Activated naive CD4-positive, alpha-beta T cell treated with anti-CD3 and anti-CD28 coated beads, Interleukin-2, amount 50 U/mL, for 24 hours (primary cell): ENCODE results near the gene SNX14.

Source experiments
- H3K27ac Mint-ChIP-seq: one replicate; pipeline ENCODE4 v1.8.0; 2021; ENCODE audit warnings: mild to moderate bottlenecking, mixed read lengths
- H3K27me3 Mint-ChIP-seq: one replicate; pipeline ENCODE4 v1.8.0; 2021; ENCODE audit warnings: mixed read lengths
- H3K36me3 Mint-ChIP-seq: one replicate; pipeline ENCODE4 v1.8.0; 2021; ENCODE audit warnings: mixed read lengths
- H3K4me1 Mint-ChIP-seq: one replicate; pipeline ENCODE4 v1.8.0; 2021; ENCODE audit warnings: mixed read lengths
- H3K4me3 Mint-ChIP-seq: one replicate; pipeline ENCODE4 v1.8.0; 2021; ENCODE audit warnings: mild to moderate bottlenecking, mixed read lengths
- H3K9me3 Mint-ChIP-seq: one replicate; pipeline ENCODE4 v1.8.0; 2021; ENCODE audit warnings: mixed read lengths

Gene SNX14

DNA sequence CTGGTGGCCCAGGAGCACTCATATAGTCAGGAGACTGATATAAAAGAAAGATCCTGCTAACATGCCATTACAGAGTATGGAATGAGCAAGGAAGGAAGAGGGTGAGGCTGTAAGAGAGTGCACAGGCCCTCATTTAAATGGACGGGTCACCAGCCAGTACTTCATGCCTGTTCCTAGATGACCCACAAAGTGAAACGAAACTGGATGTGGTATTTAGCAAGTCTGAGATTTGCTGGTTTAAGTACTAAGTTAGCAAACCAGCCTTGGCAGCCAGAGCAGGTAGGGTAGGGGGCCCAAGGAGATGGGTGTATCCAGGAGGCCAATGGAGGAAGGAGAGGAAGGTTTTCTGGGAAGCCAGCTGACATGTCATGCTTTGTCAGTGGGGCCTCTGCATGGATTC is 127.9 kb downstream of the SNX14 start:
- Mint-ChIP-seq H3K9me3 (no peaks in the 10 kb centered on the region), H3K36me3 (no peaks in the 10 kb centered on the region), H3K27me3 (peaks cover 5% of the 10 kb centered on the region), H3K4me3 (peak overlapping the region; percentile 49), H3K27ac (peak overlapping the region; percentile 79), H3K4me1 (peaks cover 43% of the 10 kb centered on the region)

DNA sequence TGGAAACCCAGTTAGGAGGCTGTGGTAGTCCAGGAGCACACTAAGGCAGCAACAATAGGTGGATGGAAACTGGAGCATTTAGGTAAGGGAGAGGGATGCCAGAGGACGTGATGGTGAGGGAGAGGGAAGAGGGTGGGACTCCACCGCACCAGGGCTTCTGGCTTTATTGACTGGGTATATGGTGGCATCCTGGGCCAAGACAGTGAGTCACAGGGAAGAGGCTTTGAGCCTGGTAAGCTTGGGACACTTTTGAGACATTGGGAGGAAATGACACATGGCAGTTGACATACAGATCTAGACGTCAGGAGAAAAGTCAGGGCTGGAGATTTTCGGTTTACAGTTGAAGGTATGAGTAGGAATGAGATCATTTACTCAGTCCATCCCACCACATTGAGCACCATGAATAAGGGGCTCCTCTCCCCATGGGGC is 128.9 kb downstream of the SNX14 start:
- Mint-ChIP-seq H3K27ac (peak overlapping the region; percentile 79), H3K27me3 (peaks cover 5% of the 10 kb centered on the region), H3K4me3 (peak overlapping the region; percentile 31), H3K36me3 (no peaks in the 10 kb centered on the region), H3K4me1 (peaks cover 47% of the 10 kb centered on the region), H3K9me3 (no peaks in the 10 kb centered on the region)

GRCh38 chr6:85464260-85464644 is 129.4 kb downstream of the SNX14 start:
- peak overlapping the region; percentile 31 for H3K4me3 Mint-ChIP-seq
- H3K9me3 Mint-ChIP-seq = no peaks in the 10 kb centered on the region
- peak overlapping the region; percentile 79 for H3K27ac Mint-ChIP-seq
- no peaks in the 10 kb centered on the region for H3K36me3 Mint-ChIP-seq
- H3K4me1 Mint-ChIP-seq = peaks cover 50% of the 10 kb centered on the region
- H3K27me3 Mint-ChIP-seq = peaks cover 5% of the 10 kb centered on the region

- H3K9me3 Mint-ChIP-seq = no peaks in the 10 kb centered on the region
- H3K4me3 Mint-ChIP-seq = peak overlapping the region; percentile 31
Observed at GRCh38 chr6:85463621-85464259, 129.9 kb downstream of the SNX14 start.

GRCh38 chr6:85462673-85463072 is 131.0 kb downstream of the SNX14 start:
- peak overlapping the region; percentile 34 for H3K4me3 Mint-ChIP-seq
- peak overlapping the region; percentile 36 for H3K27ac Mint-ChIP-seq
- peaks cover 55% of the 10 kb centered on the region for H3K4me1 Mint-ChIP-seq
- H3K27me3 Mint-ChIP-seq = peaks cover 7% of the 10 kb centered on the region
- H3K36me3 Mint-ChIP-seq = no peaks in the 10 kb centered on the region
- no peaks in the 10 kb centered on the region for H3K9me3 Mint-ChIP-seq

More at GRCh38 chr6:85463621-85464259, 129.9 kb downstream of the SNX14 start:
- no peaks in the 10 kb centered on the region for H3K36me3 Mint-ChIP-seq
- peaks cover 55% of the 10 kb centered on the region for H3K4me1 Mint-ChIP-seq
- peak overlapping the region; percentile 79 for H3K27ac Mint-ChIP-seq
- peaks cover 5% of the 10 kb centered on the region for H3K27me3 Mint-ChIP-seq

DNA sequence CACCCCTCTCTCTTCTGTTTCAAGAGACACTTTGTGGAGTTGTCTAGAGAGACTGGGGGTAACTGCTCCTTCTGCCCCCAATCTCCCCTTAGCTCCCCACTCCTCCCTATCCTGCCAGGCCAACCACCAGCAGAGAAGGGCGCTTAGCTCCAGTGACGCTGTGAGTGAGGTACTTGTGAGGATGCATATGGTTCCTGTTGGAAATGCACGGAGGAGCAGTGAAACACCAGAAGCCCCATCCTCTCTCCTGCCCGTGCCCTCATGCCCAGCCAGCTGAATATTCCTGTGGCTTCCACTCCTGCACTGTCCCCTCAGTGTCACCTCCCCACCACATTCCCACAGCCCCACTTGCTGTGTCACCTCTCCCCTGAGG is 131.9 kb downstream of the SNX14 start:
- Mint-ChIP-seq H3K36me3 (no peaks in the 10 kb centered on the region), H3K27me3 (peaks cover 7% of the 10 kb centered on the region), H3K4me1 (peaks cover 59% of the 10 kb centered on the region), H3K9me3 (no peaks in the 10 kb centered on the region), H3K4me3 (no peak overlapping the region), H3K27ac (peak overlapping the region; percentile 86)

DNA sequence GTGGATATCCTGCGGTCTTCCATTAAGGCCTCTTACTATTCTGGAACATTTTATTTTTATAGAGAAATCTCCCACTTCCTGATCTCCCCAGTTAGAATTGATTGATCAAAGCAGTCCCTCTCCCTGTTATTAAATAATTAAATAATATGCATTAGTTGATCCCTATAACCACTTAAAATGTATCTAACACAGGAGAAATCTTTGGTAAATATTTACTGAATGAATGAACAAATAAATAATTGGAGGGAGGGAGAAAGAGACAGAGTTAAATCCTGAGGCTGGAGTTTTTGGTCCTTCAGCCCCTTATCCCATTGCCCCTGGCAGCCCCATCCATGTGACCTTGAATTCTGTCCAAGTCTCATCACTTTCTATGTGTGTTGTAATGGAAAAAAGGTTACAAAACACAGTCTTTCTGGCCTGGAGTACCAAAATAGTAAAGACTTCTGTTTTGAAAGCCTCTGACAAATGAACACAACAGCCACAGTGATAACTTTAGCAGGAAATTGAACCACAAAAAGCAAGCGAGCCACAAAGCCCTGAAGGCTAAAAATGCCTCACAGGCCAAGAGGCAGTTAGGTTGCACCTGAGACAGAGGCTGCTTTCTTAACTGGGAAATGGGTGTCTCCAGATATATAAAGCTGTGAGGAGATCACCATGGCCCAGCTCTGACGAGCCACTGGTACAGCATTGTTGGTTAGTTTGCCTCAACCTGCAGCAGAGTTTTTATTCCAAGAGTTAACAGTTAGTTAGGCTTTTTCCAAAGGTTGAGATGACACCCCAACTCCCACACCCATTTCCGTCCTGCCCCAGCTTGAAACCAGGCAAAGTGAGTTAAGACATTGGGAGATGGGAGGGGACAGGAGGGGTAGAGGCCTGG is 132.5 kb downstream of the SNX14 start:
- peaks cover 12% of the 10 kb centered on the region for H3K27me3 Mint-ChIP-seq
- no peaks in the 10 kb centered on the region for H3K9me3 Mint-ChIP-seq
- peak overlapping the region; percentile 19 for H3K27ac Mint-ChIP-seq
- H3K4me1 Mint-ChIP-seq = peaks cover 64% of the 10 kb centered on the region
- no peaks in the 10 kb centered on the region for H3K36me3 Mint-ChIP-seq
- no peak overlapping the region for H3K4me3 Mint-ChIP-seq

DNA sequence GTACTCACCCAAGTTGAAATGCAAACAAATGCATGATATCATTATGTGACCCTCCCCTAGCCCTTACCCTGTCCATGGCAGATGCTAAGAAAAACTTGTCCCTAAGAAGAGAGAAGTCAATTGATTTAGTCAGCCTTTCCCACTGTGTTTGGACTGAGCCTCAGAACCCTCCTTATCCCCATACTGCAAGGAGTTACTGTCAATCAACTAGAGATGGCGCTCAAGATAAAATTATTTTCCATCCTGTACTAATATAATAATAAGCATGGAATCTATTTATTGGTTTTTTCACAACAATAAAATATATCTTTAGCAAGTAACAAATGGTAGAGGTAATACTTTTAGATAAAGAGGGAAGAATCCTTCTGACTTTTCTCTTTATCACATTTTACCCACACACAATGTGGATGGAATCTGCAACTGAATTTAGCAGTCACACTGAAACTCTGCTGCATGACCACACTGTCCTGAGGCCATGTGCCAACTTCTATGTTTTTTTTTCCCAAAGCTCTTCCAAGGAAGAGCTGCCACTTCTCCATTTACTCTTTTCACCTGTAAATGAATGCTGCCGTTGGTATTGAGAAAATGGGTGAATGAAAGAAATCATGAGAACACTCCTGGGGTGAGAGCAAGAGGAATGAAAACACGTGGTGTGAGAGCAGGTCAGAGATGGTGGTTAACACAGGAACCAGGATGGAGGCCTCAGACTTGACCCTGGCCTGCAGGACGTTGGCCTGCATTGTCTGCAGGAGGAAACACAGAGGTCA is 133.3 kb downstream of the SNX14 start:
- H3K36me3 Mint-ChIP-seq = no peaks in the 10 kb centered on the region
- H3K4me1 Mint-ChIP-seq = peaks cover 60% of the 10 kb centered on the region
- H3K27ac Mint-ChIP-seq = peak overlapping the region; percentile 19
- no peaks in the 10 kb centered on the region for H3K9me3 Mint-ChIP-seq
- no peak overlapping the region for H3K4me3 Mint-ChIP-seq
- H3K27me3 Mint-ChIP-seq = peaks cover 12% of the 10 kb centered on the region

GRCh38 chr6:85459224-85459901 is 134.3 kb downstream of the SNX14 start:
- no peak overlapping the region for H3K4me3 Mint-ChIP-seq
- no peaks in the 10 kb centered on the region for H3K36me3 Mint-ChIP-seq
- H3K4me1 Mint-ChIP-seq = peaks cover 51% of the 10 kb centered on the region
- no peak overlapping the region for H3K27ac Mint-ChIP-seq
- H3K27me3 Mint-ChIP-seq = peaks cover 15% of the 10 kb centered on the region
- H3K9me3 Mint-ChIP-seq = no peaks in the 10 kb centered on the region

DNA sequence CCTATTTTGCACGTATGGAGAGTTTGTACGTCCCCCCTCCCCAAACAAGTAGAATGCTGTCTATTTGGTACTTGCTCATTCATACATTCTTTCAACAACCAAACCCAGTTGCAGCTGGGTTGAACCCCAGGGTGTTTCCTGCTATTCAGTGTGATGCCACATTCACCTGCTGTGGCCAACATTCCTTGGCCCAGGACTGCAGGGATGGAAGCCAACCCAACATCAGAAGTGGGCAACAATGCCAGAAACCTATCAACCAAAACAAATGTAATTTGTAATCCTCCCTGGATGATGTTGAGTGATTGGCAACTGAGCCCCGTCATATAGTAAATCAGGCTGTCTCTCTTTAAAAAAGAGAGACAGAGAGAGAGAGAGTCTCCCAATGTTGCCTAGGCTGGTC is 134.9 kb downstream of the SNX14 start:
- H3K36me3 Mint-ChIP-seq = no peaks in the 10 kb centered on the region
- H3K27ac Mint-ChIP-seq = no peak overlapping the region
- peaks cover 53% of the 10 kb centered on the region for H3K4me1 Mint-ChIP-seq

DNA sequence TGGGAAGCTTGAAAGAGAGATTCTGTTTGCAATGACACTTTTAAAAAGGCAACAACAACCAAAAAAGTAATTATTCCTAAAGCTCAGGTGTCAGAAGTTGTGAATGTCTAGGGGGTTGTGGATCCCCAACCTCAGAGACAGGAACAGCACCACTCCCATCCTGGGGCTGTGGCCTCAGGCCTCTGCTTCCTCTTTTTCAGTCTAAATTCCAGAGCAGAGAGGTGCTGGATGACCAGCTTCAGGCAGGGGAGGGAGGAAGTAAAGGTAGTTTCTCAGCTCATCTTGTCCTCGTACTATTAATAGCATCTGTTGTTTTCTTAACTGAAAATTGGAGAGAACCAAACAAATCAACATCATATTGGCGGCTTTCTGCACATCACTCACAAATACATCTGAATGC is 135.5 kb downstream of the SNX14 start:
- Mint-ChIP-seq H3K4me3 (no peak overlapping the region), H3K9me3 (no peaks in the 10 kb centered on the region), H3K27ac (peak overlapping the region; percentile 63), H3K4me1 (peaks cover 49% of the 10 kb centered on the region), H3K36me3 (no peaks in the 10 kb centered on the region), H3K27me3 (peaks cover 18% of the 10 kb centered on the region)

More for the DNA sequence above, 134.9 kb downstream of the SNX14 start:
- Mint-ChIP-seq H3K27me3 (peaks cover 18% of the 10 kb centered on the region), H3K9me3 (no peaks in the 10 kb centered on the region), H3K4me3 (no peak overlapping the region)

- Mint-ChIP-seq H3K36me3 (peaks cover 1% of the 10 kb centered on the region), H3K9me3 (no peaks in the 10 kb centered on the region), H3K27me3 (peaks cover 18% of the 10 kb centered on the region), H3K4me3 (no peak overlapping the region), H3K27ac (no peak overlapping the region), H3K4me1 (peaks cover 43% of the 10 kb centered on the region)
Observed at GRCh38 chr6:85456782-85457181, 136.9 kb downstream of the SNX14 start.
